ENCODE data around the gene GNAL.

GNAL gene

GRCh38 chr18:11762429-11762828 is 73.4 kb downstream of the GNAL start:
- no peak for DNase-seq (ENCODE audit: low read depth)

DNA sequence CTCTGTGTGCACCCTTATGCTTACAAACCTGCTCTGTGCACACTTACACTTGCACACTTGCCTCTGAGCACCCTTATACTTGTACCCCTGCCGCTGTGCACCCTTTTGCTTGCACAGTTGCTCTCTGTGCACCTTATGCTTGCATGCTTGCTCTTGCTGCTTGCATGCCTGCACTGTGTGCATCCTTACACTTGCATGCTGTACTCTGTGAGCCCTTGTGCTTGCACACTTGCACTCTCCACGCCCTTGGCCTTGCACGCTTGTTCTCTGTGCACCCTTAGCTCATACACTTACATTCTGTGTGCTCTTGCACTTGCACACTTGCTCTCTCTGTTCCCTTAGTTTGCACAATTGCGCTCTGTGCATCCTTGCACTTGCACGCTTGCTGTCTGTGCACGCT is 78.3 kb downstream of the GNAL start:
- DNase-seq (ENCODE audit: low read depth): no peak

GRCh38 chr18:11767935-11768334 is 78.9 kb downstream of the GNAL start:
- DNase-seq (ENCODE audit: low read depth): peak; percentile 26

DNA sequence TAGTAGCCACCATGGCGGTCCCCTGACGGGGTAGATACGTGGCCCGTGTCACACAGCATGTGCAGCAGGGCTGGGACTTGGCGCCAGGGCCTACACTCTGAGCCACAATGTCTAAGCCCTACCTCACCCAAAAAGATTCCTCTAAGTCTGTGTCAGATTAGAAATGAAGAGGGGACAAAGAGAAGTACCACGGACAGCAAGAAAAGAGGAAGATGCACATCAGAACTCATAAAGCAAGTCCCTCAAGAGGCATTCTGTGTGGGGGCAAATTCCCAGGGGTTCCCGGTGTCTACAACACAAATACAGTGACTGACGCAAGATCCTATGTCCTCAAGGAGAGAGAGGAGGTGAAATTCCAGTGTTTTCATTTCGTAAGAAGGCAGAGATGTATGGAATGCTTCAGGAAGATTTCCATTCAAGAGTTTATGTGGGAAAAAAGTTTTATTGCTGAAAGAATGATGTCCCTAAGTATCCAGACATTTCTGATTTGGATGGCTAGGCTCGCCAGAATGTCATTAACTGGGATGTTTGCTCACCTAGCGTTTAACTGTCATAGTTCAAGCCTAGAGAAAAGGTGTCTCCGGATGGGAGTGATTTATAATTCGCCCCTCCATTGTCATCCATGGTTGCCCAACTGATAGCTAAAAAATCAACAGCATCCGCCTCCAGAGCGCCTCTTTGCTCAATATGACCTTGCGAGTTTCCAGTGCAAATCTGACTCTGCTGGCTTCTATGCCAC is 86.5 kb downstream of the GNAL start:
- DNase-seq (ENCODE audit: low read depth): no peak

GRCh38 chr18:11780042-11780441 is 91.0 kb downstream of the GNAL start:
- no peak for DNase-seq (ENCODE audit: low read depth)

- DNase-seq (ENCODE audit: low read depth): no peak
Measured at GRCh38 chr18:11783716-11784331, 94.8 kb downstream of the GNAL start.

DNA sequence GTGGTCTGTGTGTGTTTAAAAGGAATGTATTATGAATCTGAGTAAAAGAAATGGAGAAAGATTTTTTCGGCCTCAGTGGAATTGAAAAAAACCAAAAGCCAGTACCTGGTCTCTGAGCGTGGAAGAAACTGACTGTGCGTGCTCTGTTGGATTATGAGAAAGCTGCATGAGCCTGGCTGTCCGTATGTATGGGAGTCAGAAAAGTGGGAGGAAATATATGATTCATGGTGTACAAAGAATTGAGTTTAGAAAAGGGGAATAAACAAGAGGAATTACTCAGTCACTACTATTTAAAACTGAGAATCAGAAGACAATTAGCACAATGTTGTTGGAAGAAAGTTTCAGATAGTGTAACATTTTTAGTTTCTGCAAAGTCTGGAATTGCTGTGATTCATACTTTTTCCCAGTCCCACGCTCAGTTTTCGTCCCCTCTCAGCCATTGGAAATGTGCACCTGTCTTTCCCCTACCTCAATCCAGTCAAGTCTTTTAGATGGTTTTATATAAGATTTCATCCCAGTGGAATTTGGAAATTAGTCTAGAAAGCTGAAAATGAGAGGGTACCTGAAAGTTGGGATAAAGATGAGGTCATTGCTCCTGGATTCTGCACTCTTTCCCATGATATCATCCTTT is 95.7 kb downstream of the GNAL start:
- no peak for DNase-seq (ENCODE audit: low read depth)

GRCh38 chr18:11785444-11786055 is 96.5 kb downstream of the GNAL start:
- DNase-seq (ENCODE audit: low read depth): no peak

DNA sequence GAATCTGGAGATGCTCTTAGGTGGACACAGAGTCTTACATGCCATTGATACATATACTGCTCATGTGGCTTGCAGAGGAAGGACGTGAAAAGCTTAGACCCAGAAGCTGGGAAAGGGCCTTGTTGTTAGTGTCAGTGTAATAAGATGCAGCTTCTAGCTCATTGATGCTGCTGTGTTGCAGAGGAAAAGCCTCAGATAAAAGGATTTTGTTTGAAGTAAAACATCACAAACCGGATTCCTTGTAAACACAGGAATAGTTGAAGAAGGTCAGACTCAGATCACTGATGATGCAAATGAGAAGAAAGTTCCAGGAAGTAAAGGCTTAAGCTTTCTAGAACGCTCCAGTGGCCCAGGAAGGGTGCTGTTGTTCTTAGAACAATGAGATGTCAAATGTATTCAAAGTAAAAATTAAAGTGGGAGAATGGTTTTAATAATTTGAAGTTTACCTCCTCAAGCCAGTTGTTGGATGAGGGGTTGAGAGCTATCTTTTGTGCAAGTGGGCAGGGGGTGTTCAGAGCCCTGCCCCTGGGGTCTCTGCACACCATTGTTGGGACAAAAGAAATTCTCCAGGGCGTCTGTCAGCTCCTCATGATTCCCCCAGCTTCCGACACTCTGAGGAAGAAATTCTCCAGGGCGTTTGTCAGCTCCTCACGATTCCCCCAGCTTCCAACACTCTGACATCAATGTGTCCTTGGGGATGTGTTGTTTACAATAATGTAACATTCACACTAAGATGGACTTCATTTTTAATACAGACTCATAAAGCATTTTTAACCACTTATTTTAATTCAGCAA is 100.8 kb downstream of the GNAL start:
- no peak for DNase-seq (ENCODE audit: low read depth)

GRCh38 chr18:11791131-11791530 is 102.1 kb downstream of the GNAL start:
- no peak for DNase-seq (ENCODE audit: low read depth)

- no peak for DNase-seq (ENCODE audit: low read depth)
Measured at GRCh38 chr18:11792632-11793031, 103.6 kb downstream of the GNAL start.

- DNase-seq (ENCODE audit: low read depth): no peak
Measured at GRCh38 chr18:11794195-11794594, 105.1 kb downstream of the GNAL start.

DNA sequence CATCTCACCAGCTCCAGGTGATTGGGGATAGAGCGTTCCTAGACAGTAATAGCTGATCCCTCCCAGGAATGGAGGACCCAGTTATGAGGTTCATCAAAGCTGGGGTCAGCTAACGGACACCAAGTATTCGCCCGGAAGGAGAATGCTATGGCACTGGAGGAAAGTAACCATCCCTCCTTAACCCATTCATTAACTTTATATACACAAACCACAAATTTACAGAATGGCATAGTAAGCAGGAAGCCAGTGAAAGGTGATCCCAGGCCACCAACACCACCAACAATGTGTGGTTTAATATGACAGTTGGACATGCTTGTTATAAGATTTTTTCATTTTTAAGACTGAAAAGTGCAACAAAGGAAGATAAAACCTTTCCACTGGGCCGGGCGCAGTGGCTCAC is 106.9 kb downstream of the GNAL start:
- DNase-seq (ENCODE audit: low read depth): no peak

- no peak for DNase-seq (ENCODE audit: low read depth)
Measured at GRCh38 chr18:11798271-11798670, 109.2 kb downstream of the GNAL start.

- DNase-seq (ENCODE audit: low read depth): no peak
Measured at GRCh38 chr18:11799066-11799465, 110.0 kb downstream of the GNAL start.

DNA sequence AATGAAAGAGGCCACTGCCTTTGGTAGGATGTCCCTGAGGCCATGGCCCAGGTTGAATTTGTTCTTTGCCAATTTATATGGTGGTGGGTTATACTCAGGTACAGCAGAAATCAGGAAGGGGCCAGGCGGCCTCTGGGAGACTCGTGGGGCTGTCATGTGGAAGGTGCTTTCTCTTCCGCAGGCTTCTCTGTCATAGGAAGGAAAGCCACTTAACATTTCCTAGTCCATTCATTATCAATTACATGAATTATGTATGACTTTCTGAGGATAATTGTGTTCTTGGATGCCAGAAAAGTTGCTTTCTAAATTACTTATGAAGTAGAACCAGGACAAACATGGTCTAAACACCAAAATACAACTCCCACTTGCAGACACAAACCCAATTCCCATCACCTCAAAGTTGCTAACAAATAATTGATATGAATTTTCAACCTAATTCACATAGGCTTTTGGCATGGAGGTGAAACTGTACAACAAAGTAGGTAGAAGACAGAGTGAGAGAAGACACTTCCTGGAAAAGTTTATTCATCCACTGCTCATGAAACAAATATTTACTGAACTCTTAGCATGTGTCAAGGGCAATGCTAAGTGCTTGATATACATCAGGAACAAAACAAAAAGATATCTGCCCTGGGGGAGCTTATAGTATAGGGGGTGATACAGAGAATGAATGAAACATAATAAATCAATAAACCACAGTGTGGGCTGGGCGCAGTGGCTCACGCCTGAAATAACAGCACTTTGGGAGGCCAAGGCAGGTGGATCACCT is 111.7 kb downstream of the GNAL start:
- no peak for DNase-seq (ENCODE audit: low read depth)

DNA sequence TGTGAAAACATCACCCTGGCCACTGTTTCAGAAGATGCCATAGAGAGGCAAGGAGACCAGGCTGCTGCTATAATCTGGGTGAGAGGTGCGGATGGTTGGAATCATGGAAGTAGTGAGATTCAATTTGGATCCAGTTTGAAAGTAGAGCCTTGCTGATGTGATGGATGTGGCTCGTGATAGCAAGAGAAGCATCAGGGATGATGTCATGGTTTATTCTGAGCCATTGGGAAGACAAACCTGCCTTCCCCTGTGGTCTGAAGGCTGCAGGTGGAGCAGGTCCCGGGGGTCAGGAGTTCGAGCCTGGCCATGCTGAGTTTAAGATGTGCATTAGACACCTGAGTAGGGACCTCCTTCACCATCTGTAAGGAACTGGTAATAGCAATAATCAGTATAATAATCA is 112.5 kb downstream of the GNAL start:
- DNase-seq (ENCODE audit: low read depth): no peak

GRCh38 chr18:11802158-11802557 is 113.1 kb downstream of the GNAL start:
- DNase-seq (ENCODE audit: low read depth): no peak

- DNase-seq (ENCODE audit: low read depth): no peak
Measured at GRCh38 chr18:11802586-11802985, 113.5 kb downstream of the GNAL start.

DNA sequence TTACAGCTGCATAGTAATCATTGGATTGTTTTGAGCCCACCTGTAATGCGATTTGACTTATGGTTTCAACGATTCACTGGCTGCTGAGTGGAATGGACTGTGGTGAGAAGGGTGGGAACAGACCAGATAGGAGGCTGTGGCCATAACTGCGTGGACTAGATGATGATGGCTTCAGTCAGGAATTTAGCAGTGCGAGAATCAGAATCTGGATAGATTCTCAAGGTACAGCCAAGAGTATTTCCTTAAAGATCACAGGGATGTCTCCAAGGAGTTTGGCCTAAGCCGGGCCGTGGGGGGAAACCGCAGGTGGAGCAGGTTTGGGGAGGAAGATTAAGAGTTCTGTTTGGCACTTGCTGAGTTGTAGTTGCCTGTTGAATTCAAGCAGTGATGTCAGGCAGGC is 118.2 kb downstream of the GNAL start:
- DNase-seq (ENCODE audit: low read depth): no peak

Data from HS-27A (cell line).